HFFc6 (cell line): ENCODE results near the gene ADAMTS7. TPM values are rescaled to one million over a fixed set of nuclear protein-coding genes. Genes with fewer than 3 reads are reported as not detected.
"Not testable (repeated sequence)": the region's sequence is repeated elsewhere in the genome, so short reads cannot be mapped to it uniquely, and the experiment has no call there.

Experiments used
- DNase-seq: peaks from one replicate; pipeline ENCODE4 v3.0.0-alpha.2; 2018
- H3K27ac Mint-ChIP-seq: 2 replicates; pipeline ENCODE4 v1.8.0; 2020; ENCODE audit warnings: mild to moderate bottlenecking, mixed read lengths
- H3K27me3 Mint-ChIP-seq: 2 replicates; pipeline ENCODE4 v1.8.0; 2021; ENCODE audit warnings: mild to moderate bottlenecking, moderate library complexity, mixed read lengths; ENCODE audit not compliant: insufficient read depth
- H3K36me3 Mint-ChIP-seq: 2 replicates; pipeline ENCODE4 v1.8.0; 2021; ENCODE audit warnings: low read depth, mixed read lengths
- H3K4me1 Mint-ChIP-seq: 2 replicates; pipeline ENCODE4 v1.8.0; 2020; ENCODE audit warnings: low read depth, mixed read lengths
- H3K4me3 Mint-ChIP-seq: 2 replicates; pipeline ENCODE4 v1.8.0; 2020; ENCODE audit warnings: mild to moderate bottlenecking, moderate library complexity, mixed read lengths
- H3K9me3 Mint-ChIP-seq: 2 replicates; pipeline ENCODE4 v1.8.0; 2020; ENCODE audit warnings: mild to moderate bottlenecking, mixed read lengths
- CTCF ChIP-seq: fragments of 200-600 bp; sonication (generic); IDR thresholded peaks from 2 replicates; pipeline ENCODE4 v1.5.0; 2021; ENCODE audit warnings: antibody characterized with exemption, mild to moderate bottlenecking
- total RNA-seq, 6 experiments: library from RNA; stranded (reverse); fragmentation: NEBNext Ultra II Directional; extraction: Animal tissue kit (Norgen Biotek cat#: 25700); gene quantifications; 2 replicates in 1 of 6; 3 replicates in 5 of 6; pipeline ENCODE4 v1.2.3, GENCODE V29; 2021

Gene ADAMTS7
- total RNA-seq, 6 experiments from 2014 or later: 0.39 to 0.66 (median 0.59) TPM

GRCh38 chr15:78796510-78796909, 14.8 kb downstream of the ADAMTS7 start:
- H3K27me3 Mint-ChIP-seq: peaks cover 15% of the 10 kb centered on the region
- H3K4me1 Mint-ChIP-seq: peaks cover 9% of the 10 kb centered on the region
- no peak overlapping the region for H3K27ac Mint-ChIP-seq
- no peaks in the 10 kb centered on the region for H3K36me3 Mint-ChIP-seq
- no peaks in the 10 kb centered on the region for H3K9me3 Mint-ChIP-seq
- no peak for TF ChIP-seq CTCF
- DNase-seq: no peak
- H3K4me3 Mint-ChIP-seq: no peak overlapping the region

DNA sequence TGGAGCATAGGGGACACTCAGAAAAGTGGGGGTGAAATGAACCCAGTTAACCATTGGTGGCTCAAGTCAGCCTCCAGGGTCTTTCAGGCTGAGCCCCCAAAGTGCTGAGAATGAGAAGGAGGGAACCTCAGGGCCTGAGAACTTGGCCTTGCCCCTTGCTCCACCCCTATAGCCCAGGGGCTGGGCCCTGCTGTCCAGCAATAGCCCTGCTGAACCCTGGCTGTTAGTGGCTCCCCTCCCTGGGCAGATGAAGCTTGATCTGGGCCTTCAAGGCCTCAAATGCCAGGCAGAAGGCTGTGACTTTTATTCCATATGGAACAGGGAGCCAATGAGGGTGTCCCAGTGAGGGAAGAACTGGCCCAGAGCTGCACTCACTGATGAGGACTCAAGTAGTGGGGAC, 16.2 kb downstream of the ADAMTS7 start:
- peaks cover 9% of the 10 kb centered on the region for H3K4me1 Mint-ChIP-seq
- no peak overlapping the region for H3K27ac Mint-ChIP-seq
- DNase-seq: no peak
- H3K36me3 Mint-ChIP-seq: no peaks in the 10 kb centered on the region
- no peaks in the 10 kb centered on the region for H3K9me3 Mint-ChIP-seq
- H3K4me3 Mint-ChIP-seq: no peak overlapping the region
- no peak for TF ChIP-seq CTCF
- H3K27me3 Mint-ChIP-seq: peaks cover 15% of the 10 kb centered on the region

DNA sequence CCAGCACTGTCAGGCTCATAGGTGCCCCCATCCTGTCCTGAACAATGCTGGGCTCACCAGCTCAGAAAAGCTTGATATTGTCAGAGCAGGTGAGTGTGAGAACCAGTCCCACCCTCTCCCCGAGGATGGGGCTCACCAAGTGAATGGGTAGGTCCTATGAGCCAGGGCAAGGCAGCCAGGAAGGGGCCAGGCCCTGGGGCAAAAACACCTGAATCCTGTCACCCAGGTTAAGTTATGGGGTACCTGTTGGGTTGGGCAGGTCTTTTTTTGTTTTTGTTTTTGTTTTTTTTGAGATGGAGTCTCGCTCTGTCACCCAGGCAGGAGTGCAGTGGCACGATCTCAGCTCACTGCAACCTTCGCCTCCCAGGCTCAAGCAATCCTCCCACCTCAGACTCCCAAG, 16.8 kb downstream of the ADAMTS7 start:
- H3K4me3 Mint-ChIP-seq: not testable (repeated sequence)

GRCh38 chr15:78791357-78791756, 19.9 kb downstream of the ADAMTS7 start:
- no peak for DNase-seq
- Mint-ChIP-seq H3K36me3 (no peaks in the 10 kb centered on the region), H3K9me3 (no peaks in the 10 kb centered on the region), H3K27me3 (peaks cover 18% of the 10 kb centered on the region), H3K4me1 (no peaks in the 10 kb centered on the region), H3K27ac (no peak overlapping the region), H3K4me3 (no peak overlapping the region)
- no peak for TF ChIP-seq CTCF

More for the DNA sequence above, 16.8 kb downstream of the ADAMTS7 start:
- not testable (repeated sequence) for H3K9me3 Mint-ChIP-seq, H3K36me3 Mint-ChIP-seq, H3K27ac Mint-ChIP-seq, H3K4me1 Mint-ChIP-seq, DNase-seq
- peaks cover 15% of the 10 kb centered on the region for H3K27me3 Mint-ChIP-seq

DNA sequence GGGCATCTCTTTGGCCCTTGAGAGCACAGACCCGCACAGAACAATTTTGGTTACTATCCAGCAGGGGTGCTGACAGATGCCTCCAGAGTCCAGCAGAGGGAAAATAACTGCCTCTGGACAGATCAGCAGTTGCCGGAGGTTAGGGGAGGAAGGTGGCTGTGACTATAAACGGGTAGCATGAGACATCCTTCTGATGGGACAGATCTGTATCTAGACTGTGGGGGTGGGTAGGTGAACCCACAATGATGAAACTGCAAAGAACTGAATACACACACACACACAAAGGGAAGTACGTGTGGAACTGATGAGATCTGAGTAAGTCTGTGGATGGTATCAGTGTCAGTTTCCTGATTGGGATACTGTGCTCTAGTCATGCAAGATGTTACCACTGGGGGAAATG, 21.2 kb downstream of the ADAMTS7 start:
- Mint-ChIP-seq H3K4me1 (no peaks in the 10 kb centered on the region), H3K4me3 (no peak overlapping the region), H3K9me3 (peaks cover under 1% of the 10 kb centered on the region; the same call in 1 of the 2 replicates), H3K27ac (no peak overlapping the region), H3K36me3 (no peaks in the 10 kb centered on the region), H3K27me3 (peaks cover 23% of the 10 kb centered on the region)
- peak; percentile 10 for DNase-seq
- TF ChIP-seq CTCF: peak; percentile 18; the same call in 1 of the 2 replicates

DNA sequence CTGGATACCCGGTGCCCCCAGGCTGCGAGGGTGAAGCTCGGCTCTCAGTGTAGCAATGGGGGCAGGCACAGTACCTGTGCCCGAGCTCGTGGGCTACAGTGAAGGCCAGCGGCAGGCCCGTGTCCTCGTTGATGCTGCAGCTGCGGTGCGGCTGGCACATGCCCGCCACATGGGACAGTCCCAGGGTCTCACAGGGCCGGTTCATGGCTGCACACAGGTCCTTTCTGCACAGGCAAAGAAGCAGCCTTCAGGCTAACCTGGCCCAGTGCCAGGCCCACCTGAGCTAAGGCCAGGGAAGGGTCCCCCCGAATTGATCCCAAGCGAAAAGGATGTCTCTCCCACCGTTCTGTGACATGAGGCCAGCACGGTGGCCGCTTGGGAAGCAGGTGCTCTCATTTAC, 21.6 kb downstream of the ADAMTS7 start:
- Mint-ChIP-seq H3K4me1 (no peaks in the 10 kb centered on the region), H3K36me3 (0 out of 2 replicates have a peak, but pooled peaks cover 4% of the 10 kb centered on the region), H3K9me3 (peaks cover 4% of the 10 kb centered on the region; the same call in 1 of the 2 replicates), H3K4me3 (no peak overlapping the region), H3K27me3 (peaks cover 26% of the 10 kb centered on the region), H3K27ac (no peak overlapping the region)
- TF ChIP-seq CTCF: no peak
- DNase-seq: no peak
